Bone marrow (tissue), 2 donors: ENCODE results near the gene IGSF9B.

Experiments used
- DNase-seq, 2 donors: peaks; one replicate each; lab custom pipeline; 2025; lab: John Stamatoyannopoulos, UW

Gene IGSF9B

GRCh38 chr11:133898770-133899115, 58.0 kb downstream of the IGSF9B start:
- no peak for DNase-seq

- DNase-seq = no peak
These were observed 58.6 kb downstream of the IGSF9B start for GRCh38 chr11:133898031-133898769.

GRCh38 chr11:133897331-133897650, 59.5 kb downstream of the IGSF9B start:
- DNase-seq = no peak

- DNase-seq = no peak
These were observed 60.0 kb downstream of the IGSF9B start for GRCh38 chr11:133896642-133897330.

- no peak for DNase-seq
These were observed 60.7 kb downstream of the IGSF9B start for GRCh38 chr11:133896028-133896427.

GRCh38 chr11:133895551-133895950, 61.2 kb downstream of the IGSF9B start:
- no peak for DNase-seq

- DNase-seq = no peak
These were observed 61.7 kb downstream of the IGSF9B start for GRCh38 chr11:133895061-133895479.

- DNase-seq = no peak
These were observed 63.4 kb downstream of the IGSF9B start for GRCh38 chr11:133893381-133893780.

GRCh38 chr11:133892584-133893380, 64.0 kb downstream of the IGSF9B start:
- DNase-seq = no peak

- DNase-seq = no peak
These were observed 64.6 kb downstream of the IGSF9B start for GRCh38 chr11:133892126-133892525.

GRCh38 chr11:133889893-133890292, 66.9 kb downstream of the IGSF9B start:
- DNase-seq = no peak

- no peak for DNase-seq
These were observed 67.6 kb downstream of the IGSF9B start for GRCh38 chr11:133889188-133889587.

- no peak for DNase-seq
These were observed 69.0 kb downstream of the IGSF9B start for GRCh38 chr11:133887692-133888332.

GRCh38 chr11:133886029-133886428, 70.7 kb downstream of the IGSF9B start:
- DNase-seq = no peak

- DNase-seq = no peak
These were observed 84.6 kb downstream of the IGSF9B start for GRCh38 chr11:133872160-133872559.

GRCh38 chr11:133867456-133867855, 89.3 kb downstream of the IGSF9B start:
- DNase-seq = no peak

GRCh38 chr11:133865466-133865865, 91.3 kb downstream of the IGSF9B start:
- no peak for DNase-seq

- DNase-seq = no peak
These were observed 92.0 kb downstream of the IGSF9B start for GRCh38 chr11:133864756-133865155.

GRCh38 chr11:133860151-133860550, 96.6 kb downstream of the IGSF9B start:
- no peak for DNase-seq
